GM18907 (cell line): ENCODE measurements around the gene CLEC9A.

Experiments
- ATAC-seq: cut with Tn5 transposase; IDR thresholded peaks from one replicate; pipeline ENCODE4 v1.9.1; 2021; ENCODE audit warnings: mild to moderate bottlenecking, moderate library complexity; ENCODE audit not compliant: unreplicated experiment

Gene CLEC9A

GRCh38 chr12:10065241-10065640, 34.8 kb downstream of the CLEC9A start:
- ATAC-seq, result no peak

- ATAC-seq, result no peak
Measured at GRCh38 chr12:10067264-10067663, 36.8 kb downstream of the CLEC9A start.

- no peak for ATAC-seq
Measured at GRCh38 chr12:10067942-10068341, 37.5 kb downstream of the CLEC9A start.

- ATAC-seq, result no peak
Measured at GRCh38 chr12:10068644-10069043, 38.2 kb downstream of the CLEC9A start.

GRCh38 chr12:10069099-10069498, 38.6 kb downstream of the CLEC9A start:
- no peak for ATAC-seq

GRCh38 chr12:10069976-10070375, 39.5 kb downstream of the CLEC9A start:
- no peak for ATAC-seq

GRCh38 chr12:10070380-10070779, 39.9 kb downstream of the CLEC9A start:
- ATAC-seq, result no peak

- no peak for ATAC-seq
Measured at GRCh38 chr12:10072131-10072530, 41.6 kb downstream of the CLEC9A start.

- no peak for ATAC-seq
Measured at GRCh38 chr12:10073261-10073660, 42.8 kb downstream of the CLEC9A start.

- no peak for ATAC-seq
Measured at GRCh38 chr12:10075451-10075850, 45.0 kb downstream of the CLEC9A start.

- ATAC-seq, result no peak
Measured at GRCh38 chr12:10082117-10082874, 51.8 kb downstream of the CLEC9A start.

- no peak for ATAC-seq
Measured at GRCh38 chr12:10084733-10085132, 54.3 kb downstream of the CLEC9A start.

GRCh38 chr12:10086387-10086786, 55.9 kb downstream of the CLEC9A start:
- ATAC-seq, result no peak

- ATAC-seq, result no peak
Measured at GRCh38 chr12:10088031-10088430, 57.5 kb downstream of the CLEC9A start.

- ATAC-seq, result no peak
Measured at GRCh38 chr12:10088955-10089900, 58.7 kb downstream of the CLEC9A start.

- no peak for ATAC-seq
Measured at GRCh38 chr12:10094646-10095395, 64.3 kb downstream of the CLEC9A start.

GRCh38 chr12:10095971-10096370, 65.5 kb downstream of the CLEC9A start:
- no peak for ATAC-seq

GRCh38 chr12:10097521-10097920, 67.0 kb downstream of the CLEC9A start:
- no peak for ATAC-seq

GRCh38 chr12:10098791-10099190, 68.3 kb downstream of the CLEC9A start, which contains the start of gene CLEC1A:
CLEC1A (minus strand) TSS chr12:10098985; CDS start chr12:10098922, 63 bp downstream.
- ATAC-seq, result no peak

GRCh38 chr12:10101042-10101579, 70.6 kb downstream of the CLEC9A start:
- no peak for ATAC-seq
